ENCODE data around the gene TRHDE. TPM values are rescaled to one million over a fixed set of nuclear protein-coding genes. Genes with fewer than 3 reads are reported as not detected.
A peak's percentile ranks its signal among the peaks of the same experiment; 100 is the strongest.

TRHDE gene
- total and polyA plus RNA-seq, 2 donors from 2014 or later: 1.6 to 18.6 TPM

DNA sequence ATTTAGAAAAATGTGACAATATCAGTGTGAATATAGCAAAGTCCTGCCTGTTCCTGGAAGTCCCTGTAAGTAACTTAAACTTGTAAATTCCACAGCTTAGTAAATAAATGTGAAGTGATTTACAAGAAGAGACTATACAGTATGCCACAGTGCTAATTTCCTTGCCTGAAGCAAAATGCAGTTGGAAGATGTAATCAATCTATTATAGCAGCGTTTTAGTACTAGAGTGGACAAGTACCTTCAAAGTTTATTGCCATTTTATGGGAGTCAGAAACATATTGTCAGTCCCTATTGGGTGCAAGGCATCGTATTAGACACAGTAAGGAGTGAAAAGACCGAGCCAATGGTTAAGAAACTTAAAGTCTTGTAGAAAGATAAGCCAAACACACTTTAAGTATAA lies 94.1 kb downstream of the TRHDE start:
- no peak overlapping the region for H3K27ac ChIP-seq (ENCODE audit: low read depth in 2 of 2, low read length in 2 of 2)
- H3K4me3 ChIP-seq (ENCODE audit: low read length in 3 of 3): no peak overlapping the region
- FAIRE-seq: no peak
- H3K4me1 ChIP-seq (ENCODE audit: control insufficient read depth in 2 of 3, insufficient read depth in 2 of 3, low read depth in 1 of 3, low read length in 3 of 3): peaks cover 0 to 5% (median 0%) of the 10 kb centered on the region in 3 donors
- H3K36me3 ChIP-seq (ENCODE audit: control insufficient read depth in 2 of 3, insufficient read depth in 3 of 3, low read length in 3 of 3): no peaks in the 10 kb centered on the region
- no peak for TF ChIP-seq CTCF (IDR thresholded peaks at IDR 0.05; ENCODE audit: borderline replicate concordance, extremely low read depth, insufficient read depth)
- intact Hi-C loops (cut with DNase I): no loop called here
- DNase-seq: no peak
- no peak overlapping the region for H3K9ac ChIP-seq (ENCODE audit: low read length in 3 of 3)
- H3K9me3 ChIP-seq (ENCODE audit: control insufficient read depth in 2 of 3, insufficient read depth in 1 of 3, low read length in 3 of 3): no peaks in the 10 kb centered on the region
- no peaks in the 10 kb centered on the region for H3K27me3 ChIP-seq (ENCODE audit: control insufficient read depth, insufficient read depth, low read length)

GRCh38 chr12:72368298-72368697 lies 96.1 kb downstream of the TRHDE start:
- Histone ChIP-seq H3K36me3 (ENCODE audit: control insufficient read depth in 2 of 3, insufficient read depth in 3 of 3, low read length in 3 of 3) (no peaks in the 10 kb centered on the region), H3K4me1 (ENCODE audit: control insufficient read depth in 2 of 3, insufficient read depth in 2 of 3, low read depth in 1 of 3, low read length in 3 of 3) (peaks cover 0 to 5% (median 0%) of the 10 kb centered on the region in 3 donors), H3K9ac (ENCODE audit: low read length in 3 of 3) (no peak overlapping the region), H3K4me3 (ENCODE audit: low read length in 3 of 3) (no peak overlapping the region), H3K27ac (ENCODE audit: low read depth in 2 of 2, low read length in 2 of 2) (no peak overlapping the region), H3K9me3 (ENCODE audit: control insufficient read depth in 2 of 3, insufficient read depth in 1 of 3, low read length in 3 of 3) (no peaks in the 10 kb centered on the region), H3K27me3 (ENCODE audit: control insufficient read depth, insufficient read depth, low read length) (no peaks in the 10 kb centered on the region)
- DNase-seq (no peak), FAIRE-seq (no peak)
- intact Hi-C loops (cut with DNase I): no loop called here
- no peak for TF ChIP-seq CTCF (IDR thresholded peaks at IDR 0.05; ENCODE audit: borderline replicate concordance, extremely low read depth, insufficient read depth)

DNA sequence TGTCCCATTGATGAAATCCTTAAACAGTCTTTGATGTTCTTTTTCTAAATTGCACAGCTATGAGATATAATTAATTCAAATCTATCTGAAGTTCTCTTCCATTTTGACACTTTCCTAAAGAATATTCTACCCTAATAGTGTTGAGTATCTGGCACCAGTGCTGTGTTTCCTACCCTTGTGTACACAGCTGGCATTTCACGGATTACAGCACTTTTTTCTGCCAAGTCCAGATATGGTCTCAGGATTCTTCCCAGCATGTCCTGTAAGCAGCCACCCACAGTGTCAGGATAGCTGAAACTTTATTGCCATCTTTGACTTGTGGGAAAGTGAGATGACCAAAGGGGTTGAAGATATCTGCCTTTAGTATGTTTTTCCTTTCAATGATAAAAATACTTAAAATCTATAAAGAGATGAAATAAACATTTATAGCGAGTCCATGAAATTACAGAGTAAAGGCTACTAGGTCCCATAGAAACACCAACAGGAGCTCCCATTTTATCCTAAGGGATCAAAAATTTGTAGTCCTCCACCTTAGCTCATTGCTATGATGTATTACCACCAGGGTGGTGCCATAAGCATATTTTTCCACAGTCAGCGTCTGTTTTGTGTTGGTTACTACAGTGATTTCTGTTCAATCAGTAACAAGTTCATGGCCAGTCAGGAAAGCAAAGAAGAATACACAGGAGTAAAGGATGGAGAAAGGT lies 96.7 kb downstream of the TRHDE start:
- Histone ChIP-seq H3K36me3 (ENCODE audit: control insufficient read depth in 2 of 3, insufficient read depth in 3 of 3, low read length in 3 of 3) (no peaks in the 10 kb centered on the region), H3K9ac (ENCODE audit: low read length in 3 of 3) (no peak overlapping the region), H3K27ac (ENCODE audit: low read depth in 2 of 2, low read length in 2 of 2) (no peak overlapping the region), H3K4me3 (ENCODE audit: low read length in 3 of 3) (no peak overlapping the region), H3K9me3 (ENCODE audit: control insufficient read depth in 2 of 3, insufficient read depth in 1 of 3, low read length in 3 of 3) (no peaks in the 10 kb centered on the region), H3K27me3 (ENCODE audit: control insufficient read depth, insufficient read depth, low read length) (no peaks in the 10 kb centered on the region), H3K4me1 (ENCODE audit: control insufficient read depth in 2 of 3, insufficient read depth in 2 of 3, low read depth in 1 of 3, low read length in 3 of 3) (peaks cover 0 to 5% (median 0%) of the 10 kb centered on the region in 3 donors)
- peak in 2 of 5 donors; percentile 39 to 42 for DNase-seq
- TF ChIP-seq CTCF (IDR thresholded peaks at IDR 0.05; ENCODE audit: borderline replicate concordance, extremely low read depth, insufficient read depth): no peak
- intact Hi-C loops (cut with DNase I): no loop called here
- no peak for FAIRE-seq
